ENCODE measurements around the gene AXIN1. TPM values are rescaled to one million over a fixed set of nuclear protein-coding genes. Genes with fewer than 3 reads are reported as not detected.
"Not testable (repeated sequence)": the region's sequence is repeated elsewhere in the genome, so short reads cannot be mapped to it uniquely, and the experiment has no call there.

Gene AXIN1
- total RNA-seq, 1 experiment from 2014 or later, result 43.7 TPM

DNA sequence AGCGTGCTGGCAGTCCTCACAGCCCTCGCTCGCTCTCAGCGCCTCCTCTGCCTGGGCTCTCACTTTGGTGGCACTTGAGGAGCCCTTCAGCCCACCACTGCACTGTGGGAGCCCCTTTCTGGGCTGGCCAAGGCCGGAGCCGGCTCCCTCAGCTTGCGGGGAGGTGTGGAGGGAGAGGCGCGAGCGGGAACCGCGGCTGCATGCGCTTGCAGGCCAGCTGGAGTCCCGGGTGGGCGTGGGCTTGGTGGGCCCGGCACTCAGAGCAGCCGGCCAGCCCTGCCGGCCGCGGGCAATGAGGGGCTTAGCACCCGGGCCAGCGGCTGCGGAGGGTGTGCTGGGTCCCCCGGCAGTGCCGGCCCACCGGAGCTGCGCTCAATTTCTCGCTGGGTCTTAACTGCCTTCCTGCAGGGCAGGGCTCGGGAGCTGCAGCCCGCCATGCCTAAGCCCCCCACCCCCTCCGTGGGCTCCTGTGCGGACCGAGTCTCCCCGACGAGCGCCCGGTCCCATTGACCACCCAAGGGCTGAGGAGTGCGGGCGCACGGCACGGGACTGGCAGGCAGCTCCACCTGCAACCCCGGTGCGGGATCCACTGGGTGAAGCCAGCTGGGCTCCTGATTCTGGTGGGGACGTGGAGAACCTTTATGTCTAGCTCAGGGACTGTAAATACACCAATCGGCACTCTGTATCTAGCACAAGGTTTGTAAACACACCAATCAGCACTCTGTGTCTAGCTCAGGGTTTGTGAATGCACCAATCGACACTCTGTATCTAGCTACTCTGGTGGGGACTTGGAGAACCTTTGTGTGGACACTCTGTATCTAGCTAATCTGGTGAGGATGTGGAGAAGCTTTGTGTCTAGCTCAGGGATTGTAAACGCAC lies 11.2 kb downstream of the AXIN1 start:
- not testable (repeated sequence) for H3K27me3 Mint-ChIP-seq (ENCODE audit: insufficient read depth, unreplicated experiment)

DNA sequence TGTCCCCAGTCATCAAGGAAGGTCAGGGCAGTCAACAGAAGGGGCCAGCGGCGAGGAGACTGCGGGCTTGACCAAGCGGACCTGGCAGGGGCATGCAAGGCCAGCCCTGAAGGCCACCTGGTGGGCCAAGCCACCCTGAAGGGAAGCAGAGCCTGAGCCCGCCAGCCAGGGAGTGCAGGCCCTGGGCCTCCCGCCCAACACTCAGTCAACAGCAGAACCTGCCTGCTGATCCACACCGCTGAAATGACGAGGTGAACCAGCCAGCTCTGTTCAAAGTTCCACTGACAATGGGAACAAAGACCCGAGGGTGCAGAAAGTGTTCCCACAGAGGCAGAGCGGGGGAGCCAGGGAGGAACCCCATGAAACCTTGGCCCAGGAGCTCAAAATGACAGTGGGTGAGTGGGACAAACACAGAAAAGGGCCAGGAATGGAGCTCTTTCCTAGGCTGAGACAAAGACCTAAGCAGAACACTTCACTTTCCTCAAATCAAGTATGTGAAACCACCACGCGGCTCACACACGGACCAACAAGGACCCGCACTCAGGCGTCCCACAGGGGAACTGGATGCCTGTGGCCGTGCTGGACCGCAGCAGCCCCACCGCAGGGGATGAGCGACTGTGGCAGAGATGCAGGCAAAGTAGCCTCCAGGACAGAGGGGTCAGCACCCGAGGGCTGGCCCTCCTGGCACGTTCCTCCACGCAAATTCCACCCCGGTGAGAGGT lies 12.0 kb downstream of the AXIN1 start:
- POLR2A ChIA-PET, result no interaction called here
- BruUV-seq (replicated peaks), result no TSS peak
- Mint-ChIP-seq H3K27ac (ENCODE audit: low read depth, unreplicated experiment) (no peak overlapping the region), H3K27me3 (ENCODE audit: insufficient read depth, unreplicated experiment) (no peaks in the 10 kb centered on the region), H3K4me3 (ENCODE audit: unreplicated experiment) (no peak overlapping the region), H3K9me3 (ENCODE audit: unreplicated experiment) (no peaks in the 10 kb centered on the region), H3K36me3 (ENCODE audit: insufficient read depth, unreplicated experiment) (peaks cover 31% of the 10 kb centered on the region), H3K4me1 (ENCODE audit: insufficient read depth, unreplicated experiment) (peaks cover 9% of the 10 kb centered on the region)
- intact Hi-C loops (cut with micrococcal nuclease), result no loop called here
- no peak for DNase-seq (ENCODE audit: unreplicated experiment)
- TF ChIP-seq, protein P1, sequence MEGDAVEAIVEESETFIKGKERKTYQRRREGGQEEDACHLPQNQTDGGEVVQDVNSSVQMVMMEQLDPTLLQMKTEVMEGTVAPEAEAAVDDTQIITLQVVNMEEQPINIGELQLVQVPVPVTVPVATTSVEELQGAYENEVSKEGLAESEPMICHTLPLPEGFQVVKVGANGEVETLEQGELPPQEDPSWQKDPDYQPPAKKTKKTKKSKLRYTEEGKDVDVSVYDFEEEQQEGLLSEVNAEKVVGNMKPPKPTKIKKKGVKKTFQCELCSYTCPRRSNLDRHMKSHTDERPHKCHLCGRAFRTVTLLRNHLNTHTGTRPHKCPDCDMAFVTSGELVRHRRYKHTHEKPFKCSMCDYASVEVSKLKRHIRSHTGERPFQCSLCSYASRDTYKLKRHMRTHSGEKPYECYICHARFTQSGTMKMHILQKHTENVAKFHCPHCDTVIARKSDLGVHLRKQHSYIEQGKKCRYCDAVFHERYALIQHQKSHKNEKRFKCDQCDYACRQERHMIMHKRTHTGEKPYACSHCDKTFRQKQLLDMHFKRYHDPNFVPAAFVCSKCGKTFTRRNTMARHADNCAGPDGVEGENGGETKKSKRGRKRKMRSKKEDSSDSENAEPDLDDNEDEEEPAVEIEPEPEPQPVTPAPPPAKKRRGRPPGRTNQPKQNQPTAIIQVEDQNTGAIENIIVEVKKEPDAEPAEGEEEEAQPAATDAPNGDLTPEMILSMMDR (IDR thresholded peaks at IDR 0.05; ENCODE audit: unreplicated experiment), result no peak
- CTCF ChIA-PET, result interaction anchor here (0.6 kb wide), 1 partner anchor 27 kb away, joined by 3 read pairs; no protein-coding TSS in a partner anchor

More for the DNA sequence above, 11.2 kb downstream of the AXIN1 start:
- POLR2A ChIA-PET; H3K9me3 Mint-ChIP-seq (ENCODE audit: unreplicated experiment); H3K27ac Mint-ChIP-seq (ENCODE audit: low read depth, unreplicated experiment); intact Hi-C loops (cut with micrococcal nuclease); H3K4me3 Mint-ChIP-seq (ENCODE audit: unreplicated experiment); H3K4me1 Mint-ChIP-seq (ENCODE audit: insufficient read depth, unreplicated experiment); BruUV-seq (replicated peaks); DNase-seq (ENCODE audit: unreplicated experiment): not testable (repeated sequence)
- CTCF ChIA-PET, result interaction anchor here (0.6 to 1.0 kb wide), 2 partner anchors 21 to 26 kb away, joined by 3 to 4 read pairs; no protein-coding TSS in a partner anchor
- peaks cover 36% of the 10 kb centered on the region for H3K36me3 Mint-ChIP-seq (ENCODE audit: insufficient read depth, unreplicated experiment)

GRCh38 chr16:339680-340079 lies 12.8 kb downstream of the AXIN1 start:
- H3K4me3 Mint-ChIP-seq (ENCODE audit: unreplicated experiment), result no peak overlapping the region
- no peaks in the 10 kb centered on the region for H3K9me3 Mint-ChIP-seq (ENCODE audit: unreplicated experiment)
- no TSS peak for BruUV-seq (replicated peaks)
- TF ChIP-seq, protein P1 (IDR thresholded peaks at IDR 0.05; ENCODE audit: unreplicated experiment), result no peak
- POLR2A ChIA-PET, result no interaction called here
- peaks cover 30% of the 10 kb centered on the region for H3K36me3 Mint-ChIP-seq (ENCODE audit: insufficient read depth, unreplicated experiment)
- CTCF ChIA-PET, result interaction anchor here (0.6 kb wide), 1 partner anchor 158 kb away, joined by 3 read pairs; no protein-coding TSS in a partner anchor
- H3K4me1 Mint-ChIP-seq (ENCODE audit: insufficient read depth, unreplicated experiment), result peaks cover 15% of the 10 kb centered on the region
- H3K27me3 Mint-ChIP-seq (ENCODE audit: insufficient read depth, unreplicated experiment), result no peaks in the 10 kb centered on the region
- intact Hi-C loops (cut with micrococcal nuclease), result no loop called here
- no peak overlapping the region for H3K27ac Mint-ChIP-seq (ENCODE audit: low read depth, unreplicated experiment)
- no peak for DNase-seq (ENCODE audit: unreplicated experiment)

- DNase-seq (ENCODE audit: unreplicated experiment), result no peak
- Mint-ChIP-seq H3K4me1 (ENCODE audit: insufficient read depth, unreplicated experiment) (peaks cover 15% of the 10 kb centered on the region), H3K27me3 (ENCODE audit: insufficient read depth, unreplicated experiment) (no peaks in the 10 kb centered on the region), H3K4me3 (ENCODE audit: unreplicated experiment) (no peak overlapping the region), H3K27ac (ENCODE audit: low read depth, unreplicated experiment) (no peak overlapping the region), H3K9me3 (ENCODE audit: unreplicated experiment) (no peaks in the 10 kb centered on the region), H3K36me3 (ENCODE audit: insufficient read depth, unreplicated experiment) (peaks cover 16% of the 10 kb centered on the region)
- TF ChIP-seq, protein P1 (IDR thresholded peaks at IDR 0.05; ENCODE audit: unreplicated experiment), result no peak
- POLR2A ChIA-PET, result interaction anchor here (0.9 to 1.2 kb wide), 3 partner anchors 9 to 18 kb away, joined by 3 read pairs; no protein-coding TSS in a partner anchor
- intact Hi-C loops (cut with micrococcal nuclease), result no loop called here
- BruUV-seq (replicated peaks), result no TSS peak
- CTCF ChIA-PET, result interaction anchor here (1.3 kb wide), 1 partner anchor 24 kb away, joined by 3 read pairs; no protein-coding TSS in a partner anchor
Observed at GRCh38 chr16:337975-338575, 14.4 kb downstream of the AXIN1 start.
